HUES6 (cell line): ENCODE data around the gene EGR4.

ENCODE experiments used
- H3K27ac ChIP-seq: 2 replicates; pipeline ENCODE4 v1.7.0; 2013; ENCODE audit warnings: low read depth, mild to moderate bottlenecking, low read length, inconsistent platforms
- H3K27me3 ChIP-seq: 2 replicates; pipeline ENCODE4 v1.6.1; 2013; ENCODE audit warnings: low read length; ENCODE audit not compliant: control insufficient read depth, insufficient read depth
- H3K36me3 ChIP-seq: 2 replicates; pipeline ENCODE4 v1.6.1; 2013; ENCODE audit warnings: low read length; ENCODE audit not compliant: control insufficient read depth, insufficient read depth
- H3K4me1 ChIP-seq: 2 replicates; pipeline ENCODE4 v1.6.1; 2013; ENCODE audit warnings: low read length; ENCODE audit not compliant: control insufficient read depth, insufficient read depth
- H3K4me3 ChIP-seq: 2 replicates; pipeline ENCODE4 v1.5.1; 2013; ENCODE audit warnings: low read depth, low read length
- H3K9ac ChIP-seq: one replicate; pipeline ENCODE4 v1.6.1; 2013; ENCODE audit warnings: mild to moderate bottlenecking, low read length
- H3K9me3 ChIP-seq: 2 replicates; pipeline ENCODE4 v1.6.1; 2013; ENCODE audit warnings: low read depth, low read length; ENCODE audit not compliant: control insufficient read depth, insufficient read depth

Gene EGR4

GRCh38 chr2:73269686-73270465 is 23.5 kb downstream of the EGR4 start:
- H3K4me3 ChIP-seq, result peak overlapping the region; percentile 45

GRCh38 chr2:73268830-73269685 is 24.3 kb downstream of the EGR4 start:
- H3K27ac ChIP-seq, result no peak overlapping the region
- H3K27me3 ChIP-seq, result peaks cover 69% of the 10 kb centered on the region
- no peak overlapping the region for H3K9ac ChIP-seq
- no peaks in the 10 kb centered on the region for H3K36me3 ChIP-seq
- peaks cover 7% of the 10 kb centered on the region; the same call in 1 of the 2 replicates for H3K4me1 ChIP-seq
- H3K4me3 ChIP-seq, result peak overlapping the region; percentile 45
- H3K9me3 ChIP-seq, result no peaks in the 10 kb centered on the region

More at GRCh38 chr2:73269686-73270465, 23.5 kb downstream of the EGR4 start:
- Histone ChIP-seq H3K4me1 (peaks cover 7% of the 10 kb centered on the region; the same call in 1 of the 2 replicates), H3K9ac (no peak overlapping the region), H3K27ac (no peak overlapping the region), H3K36me3 (no peaks in the 10 kb centered on the region), H3K27me3 (peaks cover 69% of the 10 kb centered on the region), H3K9me3 (no peaks in the 10 kb centered on the region)

- peaks cover 4% of the 10 kb centered on the region; the same call in 1 of the 2 replicates for H3K36me3 ChIP-seq
- H3K9ac ChIP-seq, result no peak overlapping the region
- H3K4me1 ChIP-seq, result peaks cover 7% of the 10 kb centered on the region; the same call in 1 of the 2 replicates
- no peak overlapping the region for H3K27ac ChIP-seq
- peaks cover 69% of the 10 kb centered on the region for H3K27me3 ChIP-seq
- H3K4me3 ChIP-seq, result peak overlapping the region; percentile 45
- no peaks in the 10 kb centered on the region for H3K9me3 ChIP-seq
Measured at GRCh38 chr2:73268366-73268829, 24.9 kb downstream of the EGR4 start.

DNA sequence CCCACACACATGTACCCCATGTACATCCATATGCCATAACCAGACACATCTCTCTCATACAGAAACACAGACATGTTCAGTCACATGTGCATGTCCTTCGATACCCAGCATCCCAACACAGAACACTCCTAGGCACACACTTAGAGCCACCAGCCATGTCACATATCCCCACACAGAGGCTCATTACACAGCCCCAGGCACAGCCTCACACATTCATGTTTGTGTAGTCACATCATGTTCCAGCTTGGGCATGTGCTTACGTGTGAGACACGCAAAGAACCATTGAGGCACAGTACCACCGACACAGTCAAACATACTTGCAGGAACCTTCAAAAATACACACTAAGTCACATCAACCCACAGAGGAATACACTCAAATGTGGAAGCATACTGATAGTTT is 26.3 kb downstream of the EGR4 start:
- Histone ChIP-seq H3K4me3 (no peak overlapping the region), H3K27ac (no peak overlapping the region), H3K36me3 (peaks cover 8% of the 10 kb centered on the region; the same call in 1 of the 2 replicates), H3K9ac (no peak overlapping the region), H3K27me3 (peaks cover 63% of the 10 kb centered on the region), H3K4me1 (peaks cover 7% of the 10 kb centered on the region; the same call in 1 of the 2 replicates), H3K9me3 (no peaks in the 10 kb centered on the region)

DNA sequence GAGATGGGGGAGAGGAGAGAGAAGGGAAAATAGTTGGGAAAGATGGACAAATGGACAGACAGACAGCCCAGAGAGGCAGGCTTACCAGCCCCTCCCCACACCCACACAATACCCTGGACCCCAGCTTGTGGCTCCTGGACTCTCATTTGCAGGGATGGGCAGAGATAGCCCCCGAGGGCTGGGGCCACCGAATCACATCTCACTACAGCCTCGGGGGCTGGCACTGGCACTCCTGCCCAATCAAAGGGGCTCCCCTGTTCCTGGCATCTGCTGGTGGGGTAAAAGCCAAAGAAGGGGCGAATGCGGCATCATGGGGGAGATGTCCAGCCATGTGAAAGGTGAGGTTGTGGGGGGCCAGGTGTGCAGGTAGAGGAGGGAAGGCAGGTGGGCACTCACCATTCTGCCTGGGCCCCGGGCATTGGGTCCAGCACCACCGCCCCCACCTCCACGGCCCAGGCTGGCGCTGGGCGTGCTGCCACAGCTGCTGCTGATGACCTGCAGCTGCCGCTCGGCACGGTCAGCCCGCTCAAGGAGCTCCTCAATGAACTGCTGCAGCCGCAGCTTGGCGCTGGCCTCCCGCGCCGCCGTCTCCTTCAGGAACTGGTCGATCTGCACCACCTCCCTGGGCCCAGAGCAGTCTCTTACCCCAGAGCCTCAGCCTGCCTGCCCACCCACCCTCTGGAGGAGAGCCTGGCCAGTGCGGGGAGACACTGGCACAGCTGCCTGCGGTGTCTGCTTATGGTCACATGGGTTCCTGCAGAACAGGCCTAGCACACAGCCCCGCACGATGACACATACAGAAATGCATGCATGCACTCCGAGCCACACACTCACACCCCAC is 27.1 kb downstream of the EGR4 start:
- Histone ChIP-seq H3K9ac (no peak overlapping the region), H3K27ac (no peak overlapping the region), H3K27me3 (peaks cover 55% of the 10 kb centered on the region), H3K4me1 (peaks cover 7% of the 10 kb centered on the region; the same call in 1 of the 2 replicates), H3K36me3 (peaks cover 8% of the 10 kb centered on the region; the same call in 1 of the 2 replicates), H3K9me3 (no peaks in the 10 kb centered on the region), H3K4me3 (no peak overlapping the region)

GRCh38 chr2:73265298-73266060 is 27.9 kb downstream of the EGR4 start:
- H3K4me1 ChIP-seq, result peaks cover 7% of the 10 kb centered on the region; the same call in 1 of the 2 replicates
- H3K27ac ChIP-seq, result no peak overlapping the region
- H3K4me3 ChIP-seq, result no peak overlapping the region
- no peaks in the 10 kb centered on the region for H3K9me3 ChIP-seq
- H3K9ac ChIP-seq, result no peak overlapping the region
- peaks cover 8% of the 10 kb centered on the region; the same call in 1 of the 2 replicates for H3K36me3 ChIP-seq
- H3K27me3 ChIP-seq, result peaks cover 47% of the 10 kb centered on the region

DNA sequence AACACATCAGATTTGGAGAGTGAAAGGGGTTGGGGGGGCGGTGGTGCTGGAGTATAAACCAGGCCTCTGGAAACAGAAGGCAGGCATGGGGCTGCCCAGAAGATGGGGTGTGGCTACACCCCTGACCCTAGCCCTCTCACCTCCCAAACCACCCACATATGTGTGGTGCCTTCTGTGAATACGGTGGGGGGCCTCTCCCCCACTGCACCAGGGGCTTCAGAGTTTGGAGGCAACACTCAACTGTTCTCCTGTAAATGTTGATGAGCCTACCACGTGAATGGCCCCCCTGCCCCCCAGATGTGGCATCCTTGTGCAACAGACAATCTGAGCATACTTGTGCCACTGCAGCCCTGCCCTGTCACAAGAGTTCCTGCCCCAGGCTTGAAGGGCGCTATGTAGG is 28.6 kb downstream of the EGR4 start:
- peaks cover 7% of the 10 kb centered on the region; the same call in 1 of the 2 replicates for H3K4me1 ChIP-seq
- no peaks in the 10 kb centered on the region for H3K9me3 ChIP-seq
- peaks cover 8% of the 10 kb centered on the region; the same call in 1 of the 2 replicates for H3K36me3 ChIP-seq
- no peak overlapping the region for H3K27ac ChIP-seq
- H3K4me3 ChIP-seq, result no peak overlapping the region
- H3K27me3 ChIP-seq, result peaks cover 40% of the 10 kb centered on the region
- H3K9ac ChIP-seq, result no peak overlapping the region

DNA sequence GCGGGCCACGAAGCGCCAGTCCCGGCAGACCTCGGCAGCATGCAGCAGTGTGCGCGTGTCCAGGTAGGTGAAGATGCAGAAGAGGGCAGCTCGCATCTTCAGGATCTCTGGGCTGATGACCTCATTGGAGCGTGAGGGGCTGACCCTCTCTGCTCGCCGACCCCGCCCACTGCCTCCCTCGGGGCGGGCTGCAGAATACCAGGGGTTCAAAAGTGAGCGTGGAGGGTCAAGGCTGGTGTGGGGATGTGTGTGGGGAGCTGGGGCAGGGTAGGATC is 29.1 kb downstream of the EGR4 start:
- H3K9ac ChIP-seq, result no peak overlapping the region
- H3K27ac ChIP-seq, result no peak overlapping the region
- H3K36me3 ChIP-seq, result peaks cover 8% of the 10 kb centered on the region; the same call in 1 of the 2 replicates
- no peak overlapping the region for H3K4me3 ChIP-seq
- peaks cover 35% of the 10 kb centered on the region for H3K27me3 ChIP-seq
- H3K4me1 ChIP-seq, result peaks cover 7% of the 10 kb centered on the region; the same call in 1 of the 2 replicates
- no peaks in the 10 kb centered on the region for H3K9me3 ChIP-seq

GRCh38 chr2:73263540-73264331 is 29.6 kb downstream of the EGR4 start:
- no peak overlapping the region for H3K9ac ChIP-seq
- peaks cover 8% of the 10 kb centered on the region; the same call in 1 of the 2 replicates for H3K36me3 ChIP-seq
- peaks cover 7% of the 10 kb centered on the region; the same call in 1 of the 2 replicates for H3K4me1 ChIP-seq
- no peak overlapping the region for H3K27ac ChIP-seq
- H3K9me3 ChIP-seq, result no peaks in the 10 kb centered on the region
- H3K27me3 ChIP-seq, result peaks cover 30% of the 10 kb centered on the region
- no peak overlapping the region for H3K4me3 ChIP-seq
